Epithelial cell of prostate (primary cell): Measurements from ENCODE around the gene MRPS9.
A peak's percentile ranks its signal among the peaks of the same experiment; 100 is the strongest.

Experiments
- DNase-seq: peaks from one replicate; pipeline ENCODE4 v3.0.0-alpha.2; 2011; ENCODE audit warnings: low read depth, low spot score
- H3K27ac ChIP-seq: fragments of 450-650 bp; 2 replicates; pipeline ENCODE4 v1.5.1; 2017; ENCODE audit warnings: mild to moderate bottlenecking

Gene MRPS9

DNA sequence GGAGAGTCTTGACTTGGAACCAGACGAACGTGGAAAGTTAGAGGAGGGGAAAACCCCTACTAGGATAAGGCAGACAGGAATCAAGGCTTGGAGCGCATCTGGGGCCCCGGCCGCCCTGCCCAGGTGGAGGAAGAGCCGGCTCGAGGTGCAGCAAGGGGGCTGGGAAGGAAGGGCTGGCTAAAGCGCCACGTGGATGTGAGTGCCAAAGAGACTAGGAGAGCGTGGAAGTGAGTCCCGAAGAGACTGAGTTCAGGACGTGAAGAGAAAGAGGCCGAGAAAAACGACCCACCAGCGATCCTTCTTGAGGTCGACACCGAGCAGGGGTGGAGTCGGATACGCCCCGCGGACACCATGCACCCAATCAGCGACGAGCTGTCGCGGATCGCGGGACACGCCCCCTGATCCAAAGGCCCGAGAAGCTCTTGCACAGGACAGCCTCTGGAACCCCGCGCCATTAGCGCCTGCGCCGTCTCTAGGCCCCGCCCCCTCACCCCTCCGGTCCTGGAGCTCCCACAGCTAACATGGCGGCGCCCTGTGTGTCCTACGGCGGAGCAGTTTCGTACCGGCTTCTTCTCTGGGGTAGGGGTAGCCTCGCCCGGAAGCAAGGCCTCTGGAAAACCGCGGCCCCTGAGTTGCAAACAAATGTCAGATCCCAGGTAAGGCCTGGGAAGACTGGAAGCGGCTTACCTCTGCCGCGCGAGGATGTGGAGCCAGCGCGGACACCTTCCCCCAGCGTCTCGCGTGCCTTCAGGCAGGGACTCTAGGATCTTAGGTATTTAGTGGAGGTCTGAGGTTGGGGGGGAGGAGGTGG lies at the start of gene MRPS9:
Gene MRPS9, plus strand, starts transcription at position 498 of the 811 bp plus-strand sequence. Its CDS starts 24 bp downstream, at position 522.
- DNase-seq, result peak; percentile 81
- peak within 1 kb of the TSS; percentile 59 for H3K27ac ChIP-seq

DNA sequence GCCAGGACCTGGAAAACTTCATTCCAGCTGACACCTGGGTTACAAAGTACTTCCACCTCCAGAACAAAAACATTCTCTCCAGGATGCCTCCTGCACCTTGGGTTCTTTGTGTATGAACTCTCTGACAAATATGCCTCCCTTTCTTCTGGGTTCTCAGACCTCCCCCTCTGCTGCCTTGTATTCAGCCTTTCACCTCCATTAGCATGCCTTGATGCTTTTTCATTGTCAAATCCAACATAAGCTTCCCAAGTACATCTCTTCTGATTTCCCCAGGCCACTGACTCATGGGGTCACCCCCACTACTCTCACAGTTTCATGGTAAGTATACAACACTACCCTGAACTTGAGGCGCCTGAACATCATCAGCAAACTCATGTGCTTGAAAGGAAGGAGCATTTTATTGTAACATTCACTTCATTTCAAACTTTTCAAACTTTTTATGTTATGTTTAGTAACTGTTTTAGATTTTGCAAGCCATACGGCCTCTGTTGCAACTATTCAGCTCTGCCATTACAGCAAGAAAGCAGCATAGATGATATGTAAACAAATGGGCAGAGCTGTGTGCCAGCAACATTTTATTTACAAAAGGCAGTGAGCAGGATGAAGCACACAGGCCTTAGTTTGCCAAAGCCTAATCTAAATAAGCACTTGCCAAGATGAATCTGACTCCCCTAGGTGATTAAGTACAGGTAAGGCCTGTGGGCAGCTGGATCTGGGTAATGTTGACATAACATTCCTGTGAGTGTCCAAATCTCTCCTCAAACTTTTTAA lies 32.5 kb upstream of the MRPS9 start:
- DNase-seq, result peak; percentile 76
- H3K27ac ChIP-seq, result no peak overlapping the region

DNA sequence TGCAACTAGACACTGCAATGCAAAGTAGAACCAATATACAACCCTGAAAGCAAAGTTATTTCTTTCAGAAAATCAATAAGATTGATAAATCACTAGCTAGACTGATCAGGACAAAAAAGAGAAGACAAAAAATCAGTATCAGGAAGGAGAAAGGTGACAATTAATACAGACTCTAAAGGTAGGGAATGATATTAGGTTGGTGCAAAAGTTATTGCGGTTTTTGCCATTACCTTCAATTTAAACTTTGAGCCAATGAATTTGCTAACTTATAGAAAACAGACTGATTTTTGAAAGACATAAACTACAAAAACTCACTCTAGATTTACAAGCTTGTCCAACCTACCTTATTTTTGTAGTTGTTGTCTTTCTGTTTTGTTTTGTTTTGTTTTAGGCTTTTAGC lies 30.5 kb upstream of the MRPS9 start:
- no peak overlapping the region for H3K27ac ChIP-seq
- no peak for DNase-seq

DNA sequence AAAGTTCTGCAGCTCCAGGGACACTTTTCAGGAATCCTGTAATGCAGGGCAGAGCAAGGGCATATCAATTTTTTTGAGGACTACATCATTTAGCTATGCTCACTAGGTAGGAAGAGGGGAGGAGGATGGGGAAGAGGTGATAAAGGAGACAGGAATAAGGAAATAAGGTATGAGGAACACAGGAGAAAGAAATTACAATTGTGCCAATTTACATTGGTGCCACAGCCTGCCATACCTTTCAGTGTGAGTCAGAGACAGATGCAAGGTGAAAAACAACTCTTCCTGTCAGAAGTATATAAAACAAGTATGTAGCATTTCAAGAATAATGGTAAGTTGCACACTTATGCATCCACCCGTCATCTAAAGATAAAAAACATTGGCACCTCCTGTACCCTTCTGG lies 5.4 kb upstream of the MRPS9 start:
- no peak for DNase-seq
- H3K27ac ChIP-seq, result no peak overlapping the region

DNA sequence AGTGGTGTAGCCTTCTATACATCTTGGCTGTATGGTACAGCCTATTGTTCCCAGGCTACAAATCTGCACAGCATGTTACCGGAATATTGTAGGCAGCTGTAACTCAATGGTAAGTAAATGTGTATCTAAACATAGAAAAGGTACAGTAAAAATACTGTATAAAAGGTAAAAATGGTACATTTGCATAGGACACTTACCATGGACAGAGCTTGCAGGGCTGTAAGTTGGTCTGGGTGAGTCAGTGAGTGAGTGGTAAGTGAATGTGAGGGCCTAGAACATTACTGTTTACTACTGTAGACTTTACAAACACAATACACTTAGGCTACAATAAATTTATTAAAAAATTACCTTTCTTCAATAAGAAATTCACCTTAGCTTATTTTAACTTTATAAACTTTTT lies 3.7 kb upstream of the MRPS9 start:
- H3K27ac ChIP-seq, result no peak overlapping the region
- no peak for DNase-seq

DNA sequence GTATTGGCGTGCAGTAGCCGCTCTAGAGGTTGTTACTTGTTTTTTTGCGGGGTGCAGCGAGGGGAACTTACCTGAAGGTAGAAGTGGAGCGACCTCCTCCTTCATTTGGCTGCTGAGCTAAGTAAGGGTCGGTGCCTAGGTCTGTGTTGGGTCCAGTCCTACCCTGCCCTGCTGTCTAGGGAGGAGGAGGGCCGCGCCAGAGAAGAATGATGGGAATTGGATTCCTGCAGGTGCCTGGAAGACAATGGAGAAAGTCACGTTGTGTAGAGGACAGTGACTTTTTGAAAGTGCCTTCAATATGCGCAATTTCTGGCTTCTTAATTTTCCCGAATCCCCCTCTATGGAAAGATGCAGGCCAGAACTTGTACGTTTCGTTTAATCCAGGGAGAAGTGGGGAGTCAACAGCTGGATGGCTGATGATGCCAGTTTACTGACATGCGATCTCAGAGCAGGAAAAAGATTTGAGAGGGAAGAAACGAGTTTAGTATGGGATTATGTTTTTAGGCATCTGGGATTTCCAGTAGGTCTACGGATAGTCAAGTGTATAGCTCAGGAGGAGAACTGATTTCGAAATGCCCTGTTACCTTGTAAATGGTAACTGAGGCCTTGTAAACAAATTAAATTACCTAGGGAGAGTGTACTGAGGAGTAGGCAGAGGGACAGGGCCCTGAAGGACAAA lies 653 bp downstream of the MRPS9 start:
- no peak for DNase-seq
- peak overlapping the region; percentile 59 for H3K27ac ChIP-seq

DNA sequence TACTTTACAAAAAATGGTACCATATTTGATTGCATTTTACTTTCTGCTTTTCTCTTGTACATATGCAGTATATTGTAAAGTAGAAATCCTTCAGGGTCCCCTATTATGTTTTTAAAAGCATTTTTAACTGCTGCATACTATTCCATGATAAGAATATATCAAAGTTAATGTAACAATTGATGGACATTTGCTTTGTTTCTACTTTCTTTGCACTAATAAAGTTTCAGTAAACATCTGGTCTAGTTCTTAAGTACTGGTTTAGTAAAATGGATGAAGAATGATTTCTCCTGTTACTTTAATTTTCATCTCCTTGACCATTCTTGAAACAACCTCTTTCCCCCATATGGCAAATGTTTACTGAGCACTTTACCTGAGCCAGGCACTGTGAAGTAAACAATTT lies 1.7 kb downstream of the MRPS9 start:
- DNase-seq, result no peak
- no peak overlapping the region for H3K27ac ChIP-seq

DNA sequence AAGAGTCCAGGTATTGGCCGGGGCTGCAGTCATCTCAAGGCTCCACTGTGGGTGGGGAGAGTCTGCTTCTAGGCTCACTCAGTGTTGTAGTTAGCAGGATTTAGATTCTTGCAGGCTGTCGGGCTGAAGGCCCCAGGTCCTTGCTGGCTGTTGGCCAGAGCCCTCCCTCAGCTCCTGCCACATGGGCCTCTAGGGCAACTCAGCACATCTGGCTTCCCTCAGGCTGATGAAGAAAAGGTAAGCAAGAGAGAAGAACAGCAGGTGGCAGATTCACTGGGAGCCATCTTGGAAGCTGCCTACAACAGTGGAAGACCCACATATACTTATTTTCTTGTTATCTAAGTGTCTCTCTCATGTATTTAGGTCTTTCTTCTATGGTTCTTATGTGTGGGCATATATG lies 4.3 kb downstream of the MRPS9 start:
- H3K27ac ChIP-seq, result no peak overlapping the region

DNA sequence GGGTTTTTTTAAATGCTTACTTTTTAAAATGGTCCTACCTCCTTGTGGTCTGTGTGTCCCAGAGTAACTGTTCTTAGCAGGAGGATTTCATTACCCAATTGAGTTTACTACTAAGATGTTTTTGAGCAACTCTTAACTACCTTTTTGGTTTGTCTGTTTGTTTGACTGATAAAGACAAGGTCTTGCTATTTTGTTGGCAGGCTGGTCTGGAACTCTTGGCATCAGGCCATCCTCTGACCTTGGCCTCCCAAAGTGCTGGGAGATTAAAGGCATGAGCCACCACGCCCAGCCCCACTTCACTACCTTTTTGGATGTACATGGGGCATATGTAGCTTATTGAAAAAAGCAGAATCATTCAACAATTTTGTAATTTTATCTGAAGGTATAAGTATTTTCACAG lies 14.9 kb downstream of the MRPS9 start:
- H3K27ac ChIP-seq, result no peak overlapping the region
- no peak for DNase-seq

More for the DNA sequence above, 4.3 kb downstream of the MRPS9 start:
- no peak for DNase-seq

DNA sequence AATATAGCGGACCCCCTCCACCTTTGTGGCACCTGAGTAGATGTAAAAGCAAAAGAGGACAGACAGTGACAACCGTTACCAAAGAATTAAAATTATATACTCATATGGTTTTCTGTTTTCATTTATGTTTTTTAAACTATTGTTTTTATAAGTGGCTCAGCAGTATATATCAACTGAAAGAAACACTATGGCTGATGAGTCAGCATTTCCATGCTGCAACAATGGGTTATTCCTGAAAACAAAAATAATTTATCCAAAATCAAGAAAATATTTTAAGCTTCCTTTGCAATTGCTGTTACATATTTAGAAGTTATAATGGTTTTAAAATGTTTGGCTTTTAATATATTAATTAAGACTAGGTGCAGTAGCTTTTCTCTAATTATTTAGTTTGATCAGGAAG lies 17.7 kb downstream of the MRPS9 start:
- no peak for DNase-seq
- no peak overlapping the region for H3K27ac ChIP-seq

DNA sequence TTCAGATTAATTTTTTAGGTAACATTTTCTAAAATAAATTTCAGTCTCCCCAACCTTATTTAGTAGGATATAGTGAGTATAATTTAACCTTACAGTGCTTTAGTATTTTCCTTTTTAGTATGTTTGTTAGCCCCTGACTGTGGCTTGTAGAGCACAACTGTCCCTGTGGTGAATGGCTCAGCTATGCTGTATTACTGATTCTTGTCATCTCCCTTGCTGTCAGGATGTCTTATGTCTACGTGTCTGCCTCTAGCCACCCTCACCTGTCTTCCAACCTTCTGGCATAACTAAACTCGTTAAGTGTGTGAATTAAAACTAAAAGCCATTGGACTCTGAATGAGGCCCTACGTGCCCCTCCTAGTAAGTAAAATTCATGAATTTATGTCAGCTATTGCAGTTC lies 18.4 kb downstream of the MRPS9 start:
- DNase-seq, result no peak
- H3K27ac ChIP-seq, result no peak overlapping the region

DNA sequence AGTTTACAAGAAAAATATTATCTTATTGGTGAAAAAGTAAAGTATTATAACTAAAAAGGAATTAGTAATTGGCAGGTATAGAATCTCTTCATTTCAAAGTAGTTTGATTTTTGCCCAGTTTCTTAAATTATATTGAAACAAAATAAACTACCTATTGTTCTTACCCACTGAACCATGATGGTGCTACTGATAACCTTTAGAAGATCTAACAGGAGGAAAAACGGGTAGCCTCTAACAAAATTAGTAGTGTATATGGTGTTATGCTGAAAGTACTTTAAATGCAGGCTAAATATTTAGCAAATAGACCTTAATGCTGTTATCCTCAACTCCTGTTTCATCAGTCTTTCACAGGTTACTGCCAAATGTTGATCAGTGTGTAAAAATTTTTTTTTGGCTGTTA lies 19.1 kb downstream of the MRPS9 start:
- H3K27ac ChIP-seq, result no peak overlapping the region
- DNase-seq, result no peak

DNA sequence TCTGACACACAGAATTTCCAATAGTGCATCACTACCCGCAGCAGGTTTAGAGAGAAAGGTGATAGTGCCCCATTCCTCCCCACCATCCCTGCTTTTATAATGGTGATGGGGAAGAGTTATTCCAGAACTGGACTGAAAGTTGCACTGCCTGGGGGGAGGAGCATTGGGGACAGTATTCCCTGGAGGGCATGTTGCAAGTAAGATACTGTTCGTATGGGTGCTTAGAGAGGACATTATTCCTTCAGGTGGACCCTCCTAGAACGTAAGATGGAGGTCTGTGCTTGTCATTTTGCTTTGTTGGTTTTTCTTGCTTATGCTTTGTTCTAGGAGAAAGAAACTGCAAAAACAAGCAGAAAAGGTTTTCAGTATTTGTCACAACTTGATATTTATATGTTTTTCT lies 23.7 kb downstream of the MRPS9 start:
- no peak for DNase-seq
- H3K27ac ChIP-seq, result no peak overlapping the region

DNA sequence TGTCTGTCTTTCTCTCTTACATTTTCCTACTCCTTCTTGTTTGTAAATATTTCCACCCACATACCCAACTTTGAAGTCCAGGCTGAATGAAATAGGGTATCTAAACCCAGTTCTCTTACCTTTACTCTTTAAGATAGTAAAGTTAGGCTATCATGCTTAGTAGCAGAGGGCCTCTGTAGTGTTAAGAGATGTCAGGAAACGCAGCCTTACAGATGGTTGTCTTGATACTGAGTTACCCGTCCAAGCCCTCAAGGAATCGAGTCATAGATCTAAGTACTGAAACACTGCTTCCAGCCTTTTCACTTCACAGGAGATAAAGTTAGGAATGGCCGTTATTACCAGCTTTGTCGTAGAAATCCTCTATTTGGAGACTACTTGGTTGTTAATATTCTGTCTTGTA lies 24.3 kb downstream of the MRPS9 start:
- H3K27ac ChIP-seq, result no peak overlapping the region
- no peak for DNase-seq

DNA sequence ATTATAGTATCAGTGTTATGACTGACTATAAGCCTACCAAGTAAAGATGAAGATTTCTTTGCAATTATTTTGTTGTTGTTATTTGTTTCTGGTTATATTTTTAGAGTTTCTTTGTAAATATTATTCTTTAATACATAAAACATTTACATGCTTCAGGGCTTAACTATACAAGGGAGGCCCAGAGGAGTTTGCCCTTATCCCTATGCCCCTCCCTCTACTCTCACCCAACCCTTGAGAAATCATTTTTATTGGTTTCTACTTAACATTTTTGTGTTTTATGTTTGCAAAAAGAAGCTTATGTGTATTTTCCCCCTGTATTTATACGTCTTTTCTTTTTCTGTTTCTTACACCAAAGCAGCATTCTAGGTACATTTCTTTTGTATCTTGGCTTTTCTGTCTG lies 30.5 kb downstream of the MRPS9 start:
- DNase-seq, result no peak
- no peak overlapping the region for H3K27ac ChIP-seq

DNA sequence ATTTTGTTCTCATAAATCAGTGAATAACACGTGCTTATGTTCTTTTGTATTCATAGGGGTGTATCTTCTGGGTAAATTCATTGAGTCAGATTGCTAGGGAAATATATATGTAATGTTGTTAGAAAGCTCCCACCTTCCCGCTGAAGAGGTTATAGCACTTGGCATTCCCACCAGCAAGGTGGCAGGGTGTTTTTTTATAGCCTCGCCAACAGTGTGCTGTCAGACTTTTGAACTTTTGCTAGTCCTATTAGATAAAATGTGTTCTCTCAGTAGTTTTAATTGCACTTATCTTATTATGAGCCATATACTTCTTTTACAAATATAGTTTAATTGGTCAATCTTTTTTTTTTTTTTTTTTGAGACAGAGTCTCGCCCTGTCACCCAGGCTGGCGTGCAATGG lies 31.0 kb downstream of the MRPS9 start:
- H3K27ac ChIP-seq, result no peak overlapping the region

DNA sequence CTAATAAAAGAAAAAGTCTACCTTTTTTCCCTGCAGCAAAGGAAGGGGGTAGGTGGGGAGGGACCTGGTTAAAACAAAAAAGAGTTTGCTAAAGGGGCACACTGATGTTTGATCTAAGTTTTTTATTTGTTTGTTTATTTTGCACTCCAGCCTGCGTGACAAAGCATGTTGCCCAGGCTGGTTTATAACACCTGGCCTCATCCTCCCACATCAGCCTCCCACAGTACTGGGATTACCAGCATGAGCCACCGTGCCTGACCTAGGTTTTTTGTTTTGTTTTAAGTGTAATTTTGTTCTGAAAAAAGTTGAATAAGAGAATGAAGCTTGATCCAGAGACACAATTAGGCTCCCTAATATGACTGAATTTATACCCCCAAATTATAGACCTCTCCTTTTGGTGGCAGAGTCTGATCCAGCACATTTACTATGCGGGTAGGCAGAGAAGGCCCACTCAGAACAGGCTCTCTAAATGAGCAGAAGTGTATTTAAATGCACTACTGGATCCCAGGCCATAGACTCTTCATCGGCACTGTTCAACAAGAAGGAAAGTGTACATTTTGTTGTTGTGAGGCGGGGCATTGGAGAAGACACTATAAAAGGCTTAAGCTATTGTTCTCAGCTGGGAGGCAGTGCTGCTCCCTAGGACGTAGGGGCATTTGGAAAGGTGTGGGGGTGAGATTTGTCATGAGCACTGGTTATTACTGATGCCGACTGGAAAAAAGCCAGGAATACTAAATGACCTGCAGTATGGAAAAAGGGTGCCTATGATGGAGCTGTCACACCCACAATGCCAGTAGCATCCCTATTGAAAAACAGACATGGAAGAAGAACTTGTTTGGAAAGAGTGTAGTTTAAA lies 32.4 kb downstream of the MRPS9 start:
- DNase-seq, result no peak
- H3K27ac ChIP-seq, result no peak overlapping the region

More for the DNA sequence above, 31.0 kb downstream of the MRPS9 start:
- DNase-seq, result no peak

DNA sequence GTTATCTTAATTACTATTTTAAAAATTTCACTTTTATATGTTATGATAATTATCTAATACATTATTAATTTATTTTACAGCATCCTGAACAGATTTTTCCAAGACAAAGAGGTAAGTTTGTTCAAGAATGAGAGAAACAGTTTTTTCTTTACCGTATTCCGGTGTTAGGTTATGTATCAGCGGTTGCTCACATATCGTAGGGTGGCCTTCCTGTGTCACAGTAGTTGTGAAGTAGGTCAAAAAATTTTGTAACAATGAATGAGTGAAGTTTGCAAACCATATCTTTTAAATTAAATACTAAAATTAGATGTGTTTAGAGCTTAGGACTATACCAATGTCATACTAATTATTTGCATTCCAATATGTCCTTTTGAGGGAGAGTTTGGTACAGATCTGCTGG lies 33.5 kb downstream of the MRPS9 start:
- DNase-seq, result no peak
- no peak overlapping the region for H3K27ac ChIP-seq

DNA sequence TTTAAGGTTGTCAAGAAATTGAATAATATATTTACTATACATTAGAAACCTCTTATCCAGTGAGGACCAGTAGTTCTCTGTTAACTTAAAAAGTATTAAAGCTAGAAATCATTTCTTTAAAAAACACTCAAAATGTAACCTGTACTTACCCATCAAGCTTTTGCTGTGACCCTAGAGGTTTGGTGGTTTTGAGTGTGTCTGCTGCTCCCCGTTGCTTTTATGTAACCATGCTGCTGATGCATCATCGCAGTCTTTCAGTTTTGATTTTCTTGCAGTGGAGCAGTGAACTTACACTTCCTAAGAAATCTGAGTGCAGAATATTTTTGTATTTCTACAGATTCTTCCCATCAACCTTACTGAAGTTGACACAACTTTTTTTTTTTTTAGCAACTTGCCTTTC lies 34.2 kb downstream of the MRPS9 start:
- no peak for DNase-seq

DNA sequence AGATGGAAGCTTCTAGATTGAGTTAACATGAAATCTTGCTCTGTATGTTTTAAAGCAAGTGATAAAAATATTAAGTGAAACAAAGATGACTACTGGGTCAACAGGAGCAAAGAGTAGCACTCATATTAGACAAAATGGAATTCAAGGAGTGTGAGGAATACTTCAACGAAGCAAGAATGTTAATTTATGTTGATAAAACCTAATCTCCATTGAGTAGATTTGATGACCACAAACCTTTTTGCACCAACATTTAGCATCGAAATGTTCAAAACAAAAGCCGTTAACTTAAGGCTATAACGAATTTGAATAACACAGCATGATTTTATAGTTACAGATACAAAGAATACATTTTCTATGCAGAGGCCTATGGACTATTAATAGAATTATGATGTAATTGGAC lies 35.7 kb downstream of the MRPS9 start:
- no peak overlapping the region for H3K27ac ChIP-seq
- DNase-seq, result no peak

More for the DNA sequence above, 34.2 kb downstream of the MRPS9 start:
- H3K27ac ChIP-seq, result no peak overlapping the region
